ENCODE measurements around the gene GNB1. TPM values are rescaled to one million over a fixed set of nuclear protein-coding genes. Genes with fewer than 3 reads are reported as not detected.

Gene GNB1
- total RNA-seq (52.3 TPM), polyA plus RNA-seq (ENCODE audit: insufficient read depth in 1 of 8, insufficient read length in 8 of 8, low replicate concordance in 1 of 8) (100 to 1,000 TPM; 151 to 216 (median 179) TPM)
- long read RNA-seq, donor 1, transcript GNB1-201 (12 exons, 3,132 nt): major isoform, 12 of 26 reads
- long read RNA-seq, donor 1, partial matches to known transcripts: 12 of 26 reads
- long read RNA-seq, donor 1, other reads (novel, unspliced or antisense): 0 of 26 reads
- long read RNA-seq, donor 2, partial matches to known transcripts: 0 of 4 reads
- long read RNA-seq, donor 2, other reads (novel, unspliced or antisense): 0 of 4 reads
- long read RNA-seq, donor 3, transcript GNB1-209 (11 exons, 3,145 nt): minor isoform, 7 of 97 reads
- long read RNA-seq, donor 3, transcript GNB1-201 (12 exons, 3,132 nt): major isoform, 32 of 97 reads
- long read RNA-seq, donor 3, partial matches to known transcripts: 57 of 97 reads
- long read RNA-seq, donor 3, other reads (novel, unspliced or antisense): 0 of 97 reads
- long read RNA-seq, donor 4, transcript GNB1-201 (12 exons, 3,132 nt): major isoform, 17 of 20 reads
- long read RNA-seq, donor 4, partial matches to known transcripts: 0 of 20 reads
- long read RNA-seq, donor 4, other reads (novel, unspliced or antisense): 0 of 20 reads
- long read RNA-seq, donor 5, transcript GNB1-201 (12 exons, 3,132 nt): major isoform, 55 of 144 reads
- long read RNA-seq, donor 5, transcript GNB1-209 (11 exons, 3,145 nt): minor isoform, 6 of 144 reads
- long read RNA-seq, donor 5, partial matches to known transcripts: 81 of 144 reads
- long read RNA-seq, donor 5, other reads (novel, unspliced or antisense): 0 of 144 reads
- long read RNA-seq, donor 6, transcript GNB1-201 (12 exons, 3,132 nt): major isoform, 40 of 731 reads
- long read RNA-seq, donor 6, partial matches to known transcripts: 560 of 731 reads
- long read RNA-seq, donor 6, other reads (novel, unspliced or antisense): 127 of 731 reads
- long read RNA-seq, donor 7, transcript GNB1-209 (11 exons, 3,145 nt): minor isoform, 5 of 51 reads
- long read RNA-seq, donor 7, transcript GNB1-201 (12 exons, 3,132 nt): major isoform, 25 of 51 reads
- long read RNA-seq, donor 7, partial matches to known transcripts: 21 of 51 reads
- long read RNA-seq, donor 7, other reads (novel, unspliced or antisense): 0 of 51 reads
- long read RNA-seq, donor 8, transcript GNB1-201 (12 exons, 3,132 nt): major isoform, 17 of 79 reads
- long read RNA-seq, donor 8, partial matches to known transcripts: 59 of 79 reads
- long read RNA-seq, donor 8, other reads (novel, unspliced or antisense): 0 of 79 reads
- long read RNA-seq, donor 9, transcript GNB1-209 (11 exons, 3,145 nt): minor isoform, 6 of 50 reads
- long read RNA-seq, donor 9, transcript GNB1-201 (12 exons, 3,132 nt): major isoform, 25 of 50 reads
- long read RNA-seq, donor 9, partial matches to known transcripts: 18 of 50 reads
- long read RNA-seq, donor 9, other reads (novel, unspliced or antisense): 0 of 50 reads
- long read RNA-seq, donor 10, transcript GNB1-201 (12 exons, 3,132 nt): major isoform, 27 of 99 reads
- long read RNA-seq, donor 10, transcript GNB1-209 (11 exons, 3,145 nt): minor isoform, 8 of 99 reads
- long read RNA-seq, donor 10, partial matches to known transcripts: 63 of 99 reads
- long read RNA-seq, donor 10, other reads (novel, unspliced or antisense): 0 of 99 reads
- long read RNA-seq, donor 11, transcript GNB1-201 (12 exons, 3,132 nt): major isoform, 15 of 74 reads
- long read RNA-seq, donor 11, partial matches to known transcripts: 56 of 74 reads
- long read RNA-seq, donor 11, other reads (novel, unspliced or antisense): 0 of 74 reads

DNA sequence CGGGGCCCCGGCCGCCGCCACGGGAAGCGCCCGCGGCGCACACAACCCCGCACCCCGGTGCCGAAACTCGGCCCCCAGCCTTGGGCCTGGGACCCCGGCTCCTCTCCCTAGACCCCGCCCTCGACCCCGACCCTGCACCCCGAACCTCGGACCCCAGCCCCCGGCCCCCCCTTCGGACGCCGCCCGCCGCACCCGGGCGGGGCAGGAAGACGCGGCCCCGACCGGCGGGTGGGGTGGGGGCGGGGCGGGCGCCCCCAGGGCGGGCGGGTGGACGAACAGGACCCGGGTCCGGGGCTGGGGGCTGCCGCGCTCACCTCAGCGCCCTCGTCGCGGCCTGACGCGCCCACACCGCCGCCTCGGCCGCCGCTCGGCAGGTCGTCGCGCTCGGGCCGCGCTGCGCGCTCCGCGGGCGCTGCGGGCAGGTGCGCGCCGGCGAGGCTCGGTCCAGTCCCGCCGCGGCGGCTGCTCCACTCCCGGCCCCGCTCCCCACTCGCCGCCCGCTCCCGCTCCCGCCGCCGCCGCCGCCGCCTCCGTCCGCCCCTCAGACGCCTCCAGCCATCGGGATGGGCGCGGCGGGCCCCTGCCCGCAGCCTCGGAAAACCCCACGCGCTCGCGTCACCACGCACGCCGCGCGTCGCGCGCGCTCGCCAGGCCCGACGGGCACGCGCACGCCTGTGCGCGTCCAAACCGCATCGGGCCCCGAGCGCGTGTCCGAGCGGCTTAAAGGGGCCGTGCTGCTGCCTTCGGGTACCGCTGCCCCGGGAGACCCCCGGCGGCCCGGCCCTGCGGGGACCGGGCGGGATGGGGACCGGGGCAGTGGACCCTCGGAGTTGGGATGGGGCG lies at the start of gene GNB1:
TSS of gene GNB1 (minus strand) at position 582 of the 843 bp plus-strand sequence. CDS start 65,634 bp downstream, outside the sequence.
- Histone ChIP-seq H3K4me1 (ENCODE audit: control insufficient read depth, insufficient read depth, low read length) (peaks cover 49% of the 10 kb centered on the region), H3K4me3 (ENCODE audit: low read length) (peak within 1 kb of the TSS; percentile 82), H3K36me3 (ENCODE audit: control insufficient read depth, insufficient read depth, low read length) (peaks cover 3% of the 10 kb centered on the region), H3K27ac (ENCODE audit: low read length) (peak within 1 kb of the TSS; percentile 89), H3K27me3 (ENCODE audit: control insufficient read depth, insufficient read depth, low read length) (no peaks in the 10 kb centered on the region), H3K9me3 (replicated peaks; ENCODE audit: control insufficient read depth, low read depth, low read length) (no peaks in the 10 kb centered on the region)
- under 1% methylated on average over 119 of the region's 137 CpGs for WGBS (ENCODE audit: insufficient coverage)
- DNase-seq: peak; percentile 97

DNA sequence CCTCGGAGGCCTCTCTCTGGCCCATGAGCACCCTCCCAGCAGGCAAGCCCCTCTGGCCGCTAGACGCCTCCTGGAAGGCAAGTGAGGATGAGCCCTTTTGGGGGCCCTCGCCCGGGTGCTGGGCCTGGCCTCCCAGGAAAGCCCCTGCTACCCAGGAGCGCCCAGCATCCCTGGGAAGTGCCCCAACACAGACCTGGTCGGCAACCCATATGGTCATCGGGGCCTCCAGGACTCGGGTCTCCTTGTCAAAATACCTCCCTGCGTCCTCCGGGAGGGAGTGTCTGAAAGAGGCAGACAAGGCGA lies 49.2 kb upstream of the GNB1 start:
- Histone ChIP-seq H3K4me1 (ENCODE audit: control insufficient read depth, insufficient read depth, low read length) (peaks cover 11% of the 10 kb centered on the region), H3K36me3 (ENCODE audit: control insufficient read depth, insufficient read depth, low read length) (no peaks in the 10 kb centered on the region), H3K9me3 (replicated peaks; ENCODE audit: control insufficient read depth, low read depth, low read length) (no peaks in the 10 kb centered on the region), H3K27me3 (ENCODE audit: control insufficient read depth, insufficient read depth, low read length) (peaks cover 5% of the 10 kb centered on the region), H3K27ac (ENCODE audit: low read length) (no peak overlapping the region), H3K4me3 (ENCODE audit: low read length) (no peak overlapping the region)
- 73% methylated on average over 12 of the region's 12 CpGs for WGBS (ENCODE audit: insufficient coverage)
- no peak for DNase-seq

DNA sequence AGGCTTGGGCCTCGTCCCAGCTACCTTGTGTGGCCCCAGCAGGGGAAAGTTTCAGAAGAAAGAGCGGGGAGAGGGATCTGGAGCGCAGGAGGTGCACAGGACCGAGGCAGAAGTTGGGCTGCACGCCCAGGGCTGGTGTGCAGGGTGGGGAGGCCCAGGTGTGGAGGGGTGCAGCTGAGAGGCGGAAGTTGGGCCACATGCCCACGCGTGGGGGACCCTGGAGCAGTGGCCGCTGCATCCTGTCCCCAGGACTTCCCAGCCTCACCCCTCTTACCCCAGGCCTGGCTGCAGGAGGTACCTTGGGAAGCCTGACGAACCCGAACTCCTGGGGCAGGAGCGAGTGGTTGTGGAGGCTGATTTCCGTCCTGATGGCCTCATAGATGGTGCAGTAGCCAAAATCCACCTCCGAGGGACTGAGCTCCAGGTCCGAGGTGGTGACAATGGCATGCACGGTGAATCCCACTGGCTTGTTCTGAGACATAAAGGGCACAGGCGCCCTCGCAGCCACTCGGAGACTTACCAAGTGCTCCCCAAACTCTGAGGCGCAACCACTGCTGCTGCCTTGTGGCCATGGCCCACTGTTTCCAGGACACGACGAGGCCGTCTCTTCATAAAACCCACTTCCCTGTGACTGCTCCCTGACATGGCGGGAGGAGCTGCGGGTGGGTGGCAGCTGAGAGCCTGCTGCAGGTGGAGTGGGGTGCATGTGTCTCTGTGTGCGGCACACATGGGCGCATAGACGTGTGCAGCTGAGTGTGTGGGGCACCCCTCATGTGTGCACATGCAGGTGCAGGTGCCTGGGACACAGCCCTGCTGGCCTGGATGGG lies 48.6 kb upstream of the GNB1 start:
- 79% methylated on average over 22 of the region's 28 CpGs for WGBS (ENCODE audit: insufficient coverage)
- Histone ChIP-seq H3K27ac (ENCODE audit: low read length) (no peak overlapping the region), H3K4me3 (ENCODE audit: low read length) (no peak overlapping the region), H3K36me3 (ENCODE audit: control insufficient read depth, insufficient read depth, low read length) (no peaks in the 10 kb centered on the region), H3K9me3 (replicated peaks; ENCODE audit: control insufficient read depth, low read depth, low read length) (no peaks in the 10 kb centered on the region), H3K27me3 (ENCODE audit: control insufficient read depth, insufficient read depth, low read length) (peaks cover 5% of the 10 kb centered on the region), H3K4me1 (ENCODE audit: control insufficient read depth, insufficient read depth, low read length) (peaks cover 11% of the 10 kb centered on the region)
- no peak for DNase-seq

GRCh38 chr1:1938613-1939295 lies 47.9 kb upstream of the GNB1 start:
- 73% methylated on average over 24 of the region's 24 CpGs for WGBS (ENCODE audit: insufficient coverage)
- Histone ChIP-seq H3K36me3 (ENCODE audit: control insufficient read depth, insufficient read depth, low read length) (no peaks in the 10 kb centered on the region), H3K27ac (ENCODE audit: low read length) (no peak overlapping the region), H3K4me3 (ENCODE audit: low read length) (no peak overlapping the region), H3K27me3 (ENCODE audit: control insufficient read depth, insufficient read depth, low read length) (peaks cover 5% of the 10 kb centered on the region), H3K4me1 (ENCODE audit: control insufficient read depth, insufficient read depth, low read length) (peaks cover 5% of the 10 kb centered on the region), H3K9me3 (replicated peaks; ENCODE audit: control insufficient read depth, low read depth, low read length) (no peaks in the 10 kb centered on the region)
- DNase-seq: no peak

GRCh38 chr1:1938276-1938573 lies 47.3 kb upstream of the GNB1 start:
- Histone ChIP-seq H3K4me1 (ENCODE audit: control insufficient read depth, insufficient read depth, low read length) (peaks cover 5% of the 10 kb centered on the region), H3K4me3 (ENCODE audit: low read length) (no peak overlapping the region), H3K36me3 (ENCODE audit: control insufficient read depth, insufficient read depth, low read length) (no peaks in the 10 kb centered on the region), H3K27ac (ENCODE audit: low read length) (no peak overlapping the region), H3K27me3 (ENCODE audit: control insufficient read depth, insufficient read depth, low read length) (peaks cover 5% of the 10 kb centered on the region), H3K9me3 (replicated peaks; ENCODE audit: control insufficient read depth, low read depth, low read length) (no peaks in the 10 kb centered on the region)
- DNase-seq: no peak
- WGBS (ENCODE audit: insufficient coverage): 77% methylated on average over 6 of the region's 6 CpGs

- Histone ChIP-seq H3K27ac (ENCODE audit: low read length) (no peak overlapping the region), H3K4me3 (ENCODE audit: low read length) (no peak overlapping the region), H3K36me3 (ENCODE audit: control insufficient read depth, insufficient read depth, low read length) (no peaks in the 10 kb centered on the region), H3K4me1 (ENCODE audit: control insufficient read depth, insufficient read depth, low read length) (peaks cover 5% of the 10 kb centered on the region), H3K27me3 (ENCODE audit: control insufficient read depth, insufficient read depth, low read length) (peaks cover 5% of the 10 kb centered on the region), H3K9me3 (replicated peaks; ENCODE audit: control insufficient read depth, low read depth, low read length) (no peaks in the 10 kb centered on the region)
- DNase-seq: no peak
- WGBS (ENCODE audit: insufficient coverage): 71% methylated on average over 16 of the region's 16 CpGs
These were observed 46.8 kb upstream of the GNB1 start for GRCh38 chr1:1937549-1938275.

DNA sequence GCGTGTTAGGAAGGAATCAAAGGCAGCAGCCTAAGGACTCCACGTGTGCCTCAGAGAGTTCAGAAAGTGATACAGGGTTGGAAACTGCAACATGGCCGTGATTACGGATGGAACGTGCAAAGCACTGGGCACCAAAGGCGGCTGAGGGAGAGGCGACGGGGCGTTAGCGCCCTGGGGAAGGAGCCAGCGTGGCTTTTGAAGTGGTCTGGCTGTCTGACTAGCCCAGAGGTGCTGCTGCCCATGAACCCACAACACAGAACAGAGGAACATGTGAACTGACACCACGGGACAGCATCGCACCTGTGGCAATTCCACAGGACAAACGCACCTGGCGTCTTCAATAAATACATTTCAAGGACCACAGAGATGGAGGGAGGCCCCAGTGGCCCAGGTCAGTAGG lies 46.2 kb upstream of the GNB1 start:
- no peaks in the 10 kb centered on the region for H3K4me1 ChIP-seq (ENCODE audit: control insufficient read depth, insufficient read depth, low read length)
- 68% methylated on average over 11 of the region's 15 CpGs for WGBS (ENCODE audit: insufficient coverage)
- DNase-seq: no peak
- H3K9me3 ChIP-seq (replicated peaks; ENCODE audit: control insufficient read depth, low read depth, low read length): no peaks in the 10 kb centered on the region
- H3K36me3 ChIP-seq (ENCODE audit: control insufficient read depth, insufficient read depth, low read length): no peaks in the 10 kb centered on the region
- no peak overlapping the region for H3K27ac ChIP-seq (ENCODE audit: low read length)
- peaks cover 5% of the 10 kb centered on the region for H3K27me3 ChIP-seq (ENCODE audit: control insufficient read depth, insufficient read depth, low read length)
- no peak overlapping the region for H3K4me3 ChIP-seq (ENCODE audit: low read length)
